Heart left ventricle (tissue), 16 donors: ENCODE data around the gene JDP2. TPM values are rescaled to one million over a fixed set of nuclear protein-coding genes. Genes with fewer than 3 reads are reported as not detected.

Source experiments
- ATAC-seq, 4 donors: fragments of 200-7000 bp; cut with Tn5 transposase; one replicate each; pipeline ENCODE4 v1.9.1; 2020 to 2022; ENCODE audit warnings: moderate library complexity in 4 of 4, mild to moderate bottlenecking in 3 of 4, moderate number of reproducible peaks in 1 of 4
- DNase-seq, 5 donors: peaks; one replicate each; pipeline ENCODE4 v3.0.0-alpha.2; 2020
- H3K27ac ChIP-seq, 12 donors: fragments of 200-600 bp; sonication (generic) in 4 of 12; one replicate each; pipeline versions ENCODE4 v1.5.0 to v1.8.0; 2016 to 2022; ENCODE audit warnings: mild to moderate bottlenecking in 2 of 12
- H3K27me3 ChIP-seq, 9 donors: fragments of 200-600 bp; sonication (generic) in 2 of 9; one replicate each; pipeline versions ENCODE4 v1.5.1 to v1.8.0; 2016 to 2022; ENCODE audit warnings: mild to moderate bottlenecking in 3 of 9
- H3K36me3 ChIP-seq, 9 donors: fragments of 200-600 bp; sonication (generic) in 2 of 9; one replicate each; pipeline versions ENCODE4 v1.5.0 to v1.8.0; 2018 to 2022; ENCODE audit warnings: mild to moderate bottlenecking in 2 of 9
- H3K4me1 ChIP-seq, 12 donors: fragments of 200-600 bp; sonication (generic) in 4 of 12; one replicate each; pipeline versions ENCODE4 v1.5.0 to v1.8.0; 2016 to 2022; ENCODE audit warnings: mild to moderate bottlenecking in 3 of 12
- H3K4me3 ChIP-seq, 12 donors: fragments of 200-600 bp; sonication (generic) in 4 of 12; one replicate each; pipeline versions ENCODE4 v1.5.0 to v1.8.0; 2017 to 2022; ENCODE audit warnings: mild to moderate bottlenecking in 9 of 12, moderate library complexity in 4 of 12
- H3K9me3 ChIP-seq, 12 donors: fragments of 200-600 bp; sonication (generic) in 4 of 12; one replicate each; pipeline versions ENCODE4 v1.5.0 to v1.8.0; 2016 to 2022; ENCODE audit warnings: mild to moderate bottlenecking in 1 of 12
- POLR2A ChIP-seq, 2 donors: fragments of 450-650 bp; IDR thresholded peaks; one replicate each; pipeline ENCODE4 v1.6.1; 2017; ENCODE audit warnings: antibody characterized with exemption in 2 of 2, mild to moderate bottlenecking in 2 of 2, moderate library complexity in 2 of 2
- WGBS, 4 donors: extraction: QIAGEN DNeasy Blood & Tissue Kit in 2 of 4; methylation state at CpG; one replicate each; pipeline versions ENCODE4 v1.1.5 to v1.1.7; 2013 to 2018; 5-methylcytosine and 5-hydroxymethylcytosine counted together
- intact Hi-C, 10 donors: fragments of 100-400 bp; cut with DNase I; formaldehyde crosslinking; loops; one replicate each; pipeline versions ENCODE4 v1.11.1 to v1.14.2; 2022
- polyA plus RNA-seq, 2 donors: library from polyadenylated mRNA; stranded (reverse); fragments of 200-250 nt; gene quantifications; one replicate each; pipeline ENCODE4 v1.2.3, GENCODE V29; 2013
- total RNA-seq, 9 donors: library from RNA; depleted of rRNA in 2 of 9; stranded (reverse); fragments of >200 nt in 2 of 9; fragmentation: NEBNext Ultra II Directional in 3 of 9; extraction: Animal tissue kit (Norgen Biotek cat#: 25700) in 3 of 9; gene quantifications; one replicate each; pipeline versions ENCODE4 v1.1.0 to v1.2.4, GENCODE V29; 2016 to 2023
- TF ChIP-seq, protein P1 (sequence below), 12 donors: fragments of 200-600 bp; sonication (generic) in 4 of 12; IDR thresholded peaks; one replicate each; pipeline versions ENCODE4 v1.5.0 to v1.8.0; 2018 to 2022; ENCODE audit warnings: antibody characterized with exemption in 12 of 12, mild to moderate bottlenecking in 5 of 12
- donor health status: ischemic (EF 13 %, LVEDD 7.1; RV severe dilation, severe dysfunction).
- donor health status: healthy with polysubstance abuse.
- donor health status: DM: no; HTN: yes; CAD: no.
- donor health status: DM: no; HTN: no; CAD: no.
- donor health status: ischemic (EF 25% LVEDD 6.9; RV normal size, moderate dysfunction).
- donor health status: ischemic (EF 25% LVEDD 5.7; RV mildly dilated, moderate dysfunction).
- donor health status: healthy.
- donor health status: DM: yes; HTN: yes; CAD: no.
- donor health status: ischemic (EF 35%, LVEDD 5.7; RV mildly dilated, moderate dysfunction).
- donor health status: nonischemic (EF 11% LVEDD 7.7; RV severe dilation, severe dysfunction).
- donor health status: DM: yes; HTN: yes; CAD: no.
- donor health status: PGD.
- donor health status: ischemic (EF 29% LVEDD 5.4; RV normal size, mild dysfunction).
- donor health status: nonischemic (EF 23%, LVEDD 6.1; RV moderate dilation, normal function).

The JDP2 gene
- total and polyA plus RNA-seq, 11 donors, result 12.2 to 72.6 (median 28.1) TPM

DNA sequence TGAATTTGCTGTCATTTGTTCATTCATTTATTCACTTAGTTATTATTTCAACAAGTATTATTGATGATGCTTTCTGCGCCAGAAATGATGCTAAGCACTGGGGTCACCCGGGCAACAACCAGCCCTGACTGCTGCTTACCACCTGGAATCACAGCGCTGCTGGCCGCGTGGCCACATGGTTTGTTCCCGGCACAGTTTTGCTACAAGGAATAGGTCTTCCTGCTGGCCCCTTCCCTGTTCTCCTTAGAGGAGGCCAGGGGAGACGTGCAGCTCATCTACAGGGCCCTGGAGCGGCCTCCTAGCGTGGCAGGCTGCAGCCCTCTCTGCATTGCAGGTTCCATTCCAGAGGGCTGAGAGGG, 7.0 kb downstream of the JDP2 start:
- Histone ChIP-seq H3K9me3 (no peaks in the 10 kb centered on the region), H3K27ac (peak overlapping the region in 1 of 12 donors; percentile 50), H3K36me3 (peaks cover 0 to 82% (median 74%) of the 10 kb centered on the region in 9 donors), H3K27me3 (no peaks in the 10 kb centered on the region), H3K4me3 (no peak overlapping the region), H3K4me1 (peaks cover 4 to 67% (median 40%) of the 10 kb centered on the region in 12 donors)
- 88 to 90% (median 89%) methylated on average over 6 to 9 of the region's 9 CpGs for WGBS, 4 donors
- TF ChIP-seq, protein P1, sequence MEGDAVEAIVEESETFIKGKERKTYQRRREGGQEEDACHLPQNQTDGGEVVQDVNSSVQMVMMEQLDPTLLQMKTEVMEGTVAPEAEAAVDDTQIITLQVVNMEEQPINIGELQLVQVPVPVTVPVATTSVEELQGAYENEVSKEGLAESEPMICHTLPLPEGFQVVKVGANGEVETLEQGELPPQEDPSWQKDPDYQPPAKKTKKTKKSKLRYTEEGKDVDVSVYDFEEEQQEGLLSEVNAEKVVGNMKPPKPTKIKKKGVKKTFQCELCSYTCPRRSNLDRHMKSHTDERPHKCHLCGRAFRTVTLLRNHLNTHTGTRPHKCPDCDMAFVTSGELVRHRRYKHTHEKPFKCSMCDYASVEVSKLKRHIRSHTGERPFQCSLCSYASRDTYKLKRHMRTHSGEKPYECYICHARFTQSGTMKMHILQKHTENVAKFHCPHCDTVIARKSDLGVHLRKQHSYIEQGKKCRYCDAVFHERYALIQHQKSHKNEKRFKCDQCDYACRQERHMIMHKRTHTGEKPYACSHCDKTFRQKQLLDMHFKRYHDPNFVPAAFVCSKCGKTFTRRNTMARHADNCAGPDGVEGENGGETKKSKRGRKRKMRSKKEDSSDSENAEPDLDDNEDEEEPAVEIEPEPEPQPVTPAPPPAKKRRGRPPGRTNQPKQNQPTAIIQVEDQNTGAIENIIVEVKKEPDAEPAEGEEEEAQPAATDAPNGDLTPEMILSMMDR (IDR thresholded peaks at IDR 0.05), result no peak
- no peak for TF ChIP-seq POLR2A (IDR thresholded peaks at IDR 0.05)
- ATAC-seq (no peak), DNase-seq (no peak)
- intact Hi-C loops, result loop anchor here in 3 of 10 donors (5.0 to 10.0 kb wide), 4 partner anchors 42 to 128 kb away; no protein-coding TSS in a partner anchor

DNA sequence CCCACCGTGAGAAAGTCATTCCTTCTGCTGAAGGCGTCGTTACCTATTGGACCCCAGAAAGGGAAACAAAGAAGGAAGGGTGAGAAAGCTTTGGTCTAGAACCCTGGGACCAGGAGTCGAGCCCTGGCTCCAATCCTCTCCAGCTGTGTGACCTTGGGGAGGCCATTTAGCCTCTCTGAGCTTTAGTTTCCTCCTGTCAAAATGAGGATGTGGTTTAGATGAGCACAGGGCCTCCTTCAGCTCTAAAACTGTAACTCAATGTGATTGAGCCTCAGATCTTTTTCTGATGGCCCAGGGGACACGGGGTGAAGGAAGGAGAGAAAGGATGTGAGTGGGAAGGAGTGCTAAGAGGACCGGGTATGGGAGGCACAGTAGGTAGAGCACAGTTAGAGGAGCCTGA, 7.7 kb downstream of the JDP2 start:
- ATAC-seq, result no peak
- H3K27ac ChIP-seq, result no peak overlapping the region
- no peak for TF ChIP-seq POLR2A (IDR thresholded peaks at IDR 0.05)
- TF ChIP-seq, protein P1 (IDR thresholded peaks at IDR 0.05), result no peak
- H3K27me3 ChIP-seq, result no peaks in the 10 kb centered on the region
- 86 to 94% (median 90%) methylated on average over 6 of the region's 6 CpGs for WGBS, 4 donors
- no peak overlapping the region for H3K4me3 ChIP-seq
- H3K9me3 ChIP-seq, result no peaks in the 10 kb centered on the region
- DNase-seq, result no peak
- H3K4me1 ChIP-seq, result peaks cover 2 to 67% (median 36%) of the 10 kb centered on the region in 12 donors
- intact Hi-C loops, result loop anchor here in 2 of 10 donors (5.0 to 10.0 kb wide), 2 partner anchors 42 to 49 kb away; no protein-coding TSS in a partner anchor
- peaks cover 0 to 88% (median 80%) of the 10 kb centered on the region in 9 donors for H3K36me3 ChIP-seq

GRCh38 chr14:75437201-75438143, 9.7 kb downstream of the JDP2 start:
- ATAC-seq (no peak), DNase-seq (no peak)
- H3K4me3 ChIP-seq, result no peak overlapping the region
- peak overlapping the region in 1 of 12 donors; percentile 22 for H3K27ac ChIP-seq
- WGBS, 4 donors, result 74 to 80% (median 77%) methylated on average over 10 to 14 of the region's 14 CpGs
- peaks cover 0 to 66% (median 30%) of the 10 kb centered on the region in 12 donors for H3K4me1 ChIP-seq
- intact Hi-C loops, result loop anchor here in 2 of 10 donors (5.0 to 10.0 kb wide), 2 partner anchors 40 to 47 kb away; no protein-coding TSS in a partner anchor
- H3K36me3 ChIP-seq, result peaks cover 0 to 98% (median 87%) of the 10 kb centered on the region in 9 donors
- TF ChIP-seq, protein P1 (IDR thresholded peaks at IDR 0.05), result no peak
- no peak for TF ChIP-seq POLR2A (IDR thresholded peaks at IDR 0.05)
- H3K27me3 ChIP-seq, result no peaks in the 10 kb centered on the region
- H3K9me3 ChIP-seq, result no peaks in the 10 kb centered on the region

DNA sequence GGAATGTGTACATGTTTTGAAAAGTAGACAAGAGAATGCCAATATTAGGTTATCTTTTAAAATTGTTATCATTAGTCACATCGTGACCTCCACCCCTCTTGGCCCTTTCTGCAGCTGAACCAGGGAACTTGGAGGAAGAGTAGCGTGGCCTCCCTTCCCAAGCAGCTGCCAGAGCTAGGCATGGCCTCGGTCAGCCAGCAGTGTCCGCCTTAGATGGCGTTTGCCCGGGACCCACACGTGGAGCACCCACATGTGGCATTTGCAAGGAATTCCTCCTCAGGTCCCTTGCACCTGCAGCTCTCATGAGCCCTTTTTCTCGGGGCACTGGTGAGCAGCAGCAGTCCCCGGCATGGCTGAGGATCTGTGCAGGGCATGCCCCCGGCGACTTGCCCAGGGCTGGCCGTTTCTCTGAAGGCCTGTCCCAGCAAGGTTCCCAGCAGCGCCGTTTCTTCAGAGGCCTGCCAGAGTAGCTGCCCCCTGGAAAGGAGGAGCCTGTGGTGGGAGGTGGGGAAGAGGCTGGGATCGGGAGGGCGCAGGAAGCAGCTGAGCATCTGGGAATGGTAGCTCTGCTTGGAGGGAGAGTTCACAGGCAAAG, 10.8 kb downstream of the JDP2 start:
- no peaks in the 10 kb centered on the region for H3K27me3 ChIP-seq
- H3K36me3 ChIP-seq, result peaks cover 0 to 94% (median 77%) of the 10 kb centered on the region in 9 donors
- no peaks in the 10 kb centered on the region for H3K9me3 ChIP-seq
- DNase-seq (no peak), ATAC-seq (no peak)
- peaks cover 0 to 77% (median 37%) of the 10 kb centered on the region in 12 donors for H3K4me1 ChIP-seq
- 78 to 86% (median 86%) methylated on average over 12 to 16 of the region's 16 CpGs for WGBS, 4 donors
- TF ChIP-seq POLR2A (IDR thresholded peaks at IDR 0.05), result no peak
- TF ChIP-seq, protein P1 (IDR thresholded peaks at IDR 0.05), result no peak
- H3K4me3 ChIP-seq, result no peak overlapping the region
- intact Hi-C loops, result loop anchor here in 2 of 10 donors (5.0 to 10.0 kb wide), 2 partner anchors 39 to 46 kb away; no protein-coding TSS in a partner anchor
- H3K27ac ChIP-seq, result no peak overlapping the region
